IMR-90 (cell line): Measurements from ENCODE around the gene IP6K2. TPM values are rescaled to one million over a fixed set of nuclear protein-coding genes. Genes with fewer than 3 reads are reported as not detected.
A peak's percentile ranks its signal among the peaks of the same experiment; 100 is the strongest.

Experiments used
- ATAC-seq: fragments of 200-7000 bp; cut with Tn5 transposase; 2 replicates; pipeline ENCODE4 v1.9.1; 2020; ENCODE audit warnings: low read depth, mild to moderate bottlenecking, moderate library complexity
- BruUV-seq: library from RNA; stranded (reverse); fragments of 400-500 nt; replicated peaks from 2 replicates; lab custom pipeline; 2021; lab: Mats Ljungman, UMichigan
- CTCF ChIA-PET: fragments of 300-600 bp; formaldehyde crosslinking; extraction: SDS; loops from one replicate; lab custom pipeline; 2021; ENCODE audit warnings: antibody characterized with exemption; lab: Yijun Ruan, JAX
- POLR2A ChIA-PET: fragments of 300-600 bp; sonication (Branson Sonifier 250); formaldehyde crosslinking; loops from one replicate; lab custom pipeline; 2022; ENCODE audit warnings: antibody characterized with exemption; ENCODE audit not compliant: unreplicated experiment; lab: Charles Lee
- DNase-seq: peaks from one replicate; pipeline ENCODE4 v3.0.0; 2013
- H2AFZ ChIP-seq: replicated peaks from 2 replicates; pipeline ENCODE3; 2013; ENCODE audit warnings: low read length, mild to moderate bottlenecking; ENCODE audit not compliant: poor library complexity
- H2AK5ac ChIP-seq: 2 replicates; pipeline ENCODE4 v1.6.1; 2013; ENCODE audit warnings: low read depth, low read length, inconsistent platforms
- H2AK9ac ChIP-seq: replicated peaks from 2 replicates; pipeline ENCODE3; 2013; ENCODE audit warnings: mild to moderate bottlenecking, low read depth, low read length, moderate library complexity; ENCODE audit not compliant: poor library complexity
- H2BK120ac ChIP-seq: 2 replicates; pipeline ENCODE4 v1.6.1; 2013; ENCODE audit warnings: low read depth, low read length, inconsistent platforms
- H2BK15ac ChIP-seq: 3 replicates; pipeline ENCODE4 v1.6.1; 2013; ENCODE audit warnings: low read depth, low read length, inconsistent platforms
- H2BK20ac ChIP-seq: 2 replicates; pipeline ENCODE4 v1.6.1; 2013; ENCODE audit warnings: low read depth, mild to moderate bottlenecking, inconsistent platforms, low read length, moderate library complexity
- H2BK5ac ChIP-seq: 2 replicates; pipeline ENCODE4 v1.6.1; 2013; ENCODE audit warnings: mild to moderate bottlenecking, low read depth, low read length, inconsistent platforms; ENCODE audit not compliant: poor library complexity, severe bottlenecking
- H3K14ac ChIP-seq: replicated peaks from 2 replicates; pipeline ENCODE4 v1.6.1; 2013; ENCODE audit warnings: low read depth, low read length, inconsistent platforms
- H3K18ac ChIP-seq: 2 replicates; pipeline ENCODE4 v1.6.1; 2013; ENCODE audit warnings: low read depth, low read length, control low read depth
- H3K23ac ChIP-seq: 2 replicates; pipeline ENCODE4 v1.6.1; 2013; ENCODE audit warnings: low read depth, low read length, inconsistent platforms
- H3K27ac ChIP-seq: 2 replicates; pipeline ENCODE4 v1.5.1; 2013; ENCODE audit warnings: mild to moderate bottlenecking, control low read depth, low read length; ENCODE audit not compliant: insufficient read depth
- H3K27me3 ChIP-seq: 2 replicates; pipeline ENCODE4 v1.6.1; 2013; ENCODE audit warnings: low read length; ENCODE audit not compliant: control insufficient read depth, insufficient read depth
- H3K36me3 ChIP-seq: 2 replicates; pipeline ENCODE4 v1.6.1; 2013; ENCODE audit warnings: low read length, mixed read lengths; ENCODE audit not compliant: control insufficient read depth, insufficient read depth
- H3K4ac ChIP-seq: 2 replicates; pipeline ENCODE4 v1.6.1; 2013; ENCODE audit warnings: low read depth, low read length, inconsistent platforms
- H3K4me1 ChIP-seq: 2 replicates; pipeline ENCODE4 v1.6.1; 2013; ENCODE audit warnings: low read length, mixed read lengths; ENCODE audit not compliant: control insufficient read depth, insufficient read depth
- H3K4me2 ChIP-seq: 2 replicates; pipeline ENCODE4 v1.6.1; 2013; ENCODE audit warnings: low read depth, mild to moderate bottlenecking, control low read depth, low read length, moderate library complexity
- H3K4me3 ChIP-seq: 2 replicates; pipeline ENCODE4 v1.5.1; 2013; ENCODE audit warnings: low read depth, mild to moderate bottlenecking, control low read depth, low read length, moderate library complexity; ENCODE audit not compliant: insufficient read depth
- H3K56ac ChIP-seq: 2 replicates; pipeline ENCODE4 v1.6.1; 2013; ENCODE audit warnings: low read length, inconsistent platforms; ENCODE audit not compliant: insufficient read depth; ENCODE audit errors: extremely low read depth
- H3K79me1 ChIP-seq, 2 experiments: 2 replicates each; pipeline ENCODE4 v1.6.1; 2013; ENCODE audit warnings: low read length in 2 of 2, inconsistent platforms in 1 of 2, low read depth in 1 of 2
- H3K9ac ChIP-seq: 2 replicates; pipeline ENCODE4 v1.6.1; 2013; ENCODE audit warnings: low read depth, low read length, control low read depth
- H3K9me1 ChIP-seq: 2 replicates; pipeline ENCODE4 v1.6.1; 2013; ENCODE audit warnings: low read length, inconsistent platforms; ENCODE audit not compliant: insufficient read depth
- H3K9me3 ChIP-seq: 2 replicates; pipeline ENCODE4 v1.6.1; 2013; ENCODE audit warnings: low read length; ENCODE audit not compliant: control insufficient read depth, insufficient read depth
- H4K20me1 ChIP-seq: 2 replicates; pipeline ENCODE4 v1.6.1; 2013; ENCODE audit warnings: low read length, inconsistent platforms; ENCODE audit not compliant: insufficient read depth
- H4K5ac ChIP-seq: 2 replicates; pipeline ENCODE4 v1.6.1; 2013; ENCODE audit warnings: mild to moderate bottlenecking, low read depth, low read length, control low read depth
- H4K8ac ChIP-seq, 2 experiments: 2 replicates each; pipeline ENCODE4 v1.6.1; 2013; ENCODE audit warnings: low read depth in 2 of 2, low read length in 2 of 2, control low read depth in 1 of 2, inconsistent platforms in 1 of 2
- H4K91ac ChIP-seq: 2 replicates; pipeline ENCODE4 v1.6.1; 2013; ENCODE audit warnings: low read depth, low read length, inconsistent platforms; ENCODE audit not compliant: insufficient read depth
- BHLHE40 ChIP-seq: fragments of 150-350 bp; IDR thresholded peaks from 2 replicates; pipeline ENCODE4 v1.6.1; 2016; ENCODE audit warnings: mild to moderate bottlenecking, low read depth, low read length
- CEBPB ChIP-seq: IDR thresholded peaks from 2 replicates; pipeline ENCODE4 v1.6.1; 2012; ENCODE audit warnings: low read depth, low read length, improper control_type of control experiment
- CHD1 ChIP-seq: IDR thresholded peaks from 2 replicates; pipeline ENCODE4 v1.6.1; 2012; ENCODE audit warnings: low read depth, low read length, improper control_type of control experiment
- FOS ChIP-seq: fragments of 150-350 bp; IDR thresholded peaks from 2 replicates; pipeline ENCODE4 v1.6.1; 2016; ENCODE audit warnings: low read depth, low read length
- MAFK ChIP-seq: IDR thresholded peaks from 2 replicates; pipeline ENCODE4 v1.6.1; 2012; ENCODE audit warnings: low read depth, low read length, improper control_type of control experiment
- MXI1 ChIP-seq: IDR thresholded peaks from 2 replicates; pipeline ENCODE4 v1.6.1; 2012; ENCODE audit warnings: low read depth, mild to moderate bottlenecking, low read length, moderate library complexity, borderline replicate concordance
- NFE2L2 ChIP-seq: fragments of 150-350 bp; IDR thresholded peaks from 2 replicates; pipeline ENCODE4 v1.6.1; 2016; ENCODE audit warnings: low read depth, mild to moderate bottlenecking, low read length
- POLR2A ChIP-seq: IDR thresholded peaks from 2 replicates; pipeline ENCODE4 v1.6.1; 2012; ENCODE audit warnings: mild to moderate bottlenecking, low read depth, low read length
- RAD21 ChIP-seq: IDR thresholded peaks from 2 replicates; pipeline ENCODE4 v1.6.1; 2012; ENCODE audit warnings: low read length, improper control_type of control experiment
- RCOR1 ChIP-seq: IDR thresholded peaks from 2 replicates; pipeline ENCODE4 v1.6.1; 2012; ENCODE audit warnings: mild to moderate bottlenecking, low read length, improper control_type of control experiment; ENCODE audit not compliant: insufficient replicate concordance
- SMC3 ChIP-seq: fragments of 150-350 bp; IDR thresholded peaks from 2 replicates; pipeline ENCODE4 v1.6.1; 2016; ENCODE audit warnings: low read depth, mild to moderate bottlenecking, antibody characterized with exemption, low read length, moderate library complexity
- WGBS, 2 experiments: methylation state at CpG; one replicate each; pipeline versions ENCODE4 v1.1.5 to v1.1.7; 2013; ENCODE audit warnings: missing lambda C conversion rate in 2 of 2; ENCODE audit not compliant: insufficient read length in 1 of 2; ENCODE audit errors: extremely low coverage in 2 of 2; 5-methylcytosine and 5-hydroxymethylcytosine counted together
- dilution Hi-C: fragments of 300-500 bp; cut with HindIII; formaldehyde crosslinking; loops from one replicate; pipeline ENCODE4 v1.14.3; 2018; ENCODE audit warnings: low sequenced_read_pairs; ENCODE audit not compliant: unreplicated experiment
- in situ Hi-C: fragments of 300-500 bp; cut with MboI; formaldehyde crosslinking; loops from 3 replicates; pipeline ENCODE4 v1.14.3; 2019; ENCODE audit warnings: low sequenced_read_pairs, inconsistent platforms, mixed read lengths
- intact Hi-C: fragments of 100-400 bp; cut with micrococcal nuclease; formaldehyde crosslinking; loops from 2 replicates; pipeline ENCODE4 v1.10.0; 2022
- polyA plus RNA-seq, 3 experiments: library from polyadenylated mRNA; depleted of rRNA; stranded (reverse); fragments of >200 nt; gene quantifications; 2 replicates each; pipeline ENCODE4 v1.2.3, GENCODE V29; 2012; ENCODE audit warnings: low replicate concordance in 1 of 3
- total RNA-seq: library from RNA; depleted of rRNA; stranded (reverse); fragments of >200 nt; gene quantifications from 2 replicates; pipeline ENCODE4 v1.2.3, GENCODE V29; 2012
- TF ChIP-seq, protein P1 (sequence below): fragments of 150-350 bp; IDR thresholded peaks from 2 replicates; pipeline ENCODE4 v1.6.1; 2016; ENCODE audit warnings: low read depth, mild to moderate bottlenecking, low read length, moderate library complexity, borderline replicate concordance
- TF ChIP-seq, protein P2 (sequence below): fragments of 150-350 bp; IDR thresholded peaks from 2 replicates; pipeline ENCODE4 v1.6.1; 2017; ENCODE audit warnings: mild to moderate bottlenecking, antibody characterized with exemption, low read length, low read depth
- TF ChIP-seq, protein P3 (sequence below): conservative IDR thresholded peaks from 2 replicates; pipeline ENCODE4 v1.5.1; 2012; ENCODE audit warnings: mild to moderate bottlenecking, low read depth, low read length, improper control_type of control experiment

The IP6K2 gene
- total and polyA plus RNA-seq, 2 of the 4 experiments (the other 2 are of a cell fraction), result 73.7 to 169 TPM

DNA sequence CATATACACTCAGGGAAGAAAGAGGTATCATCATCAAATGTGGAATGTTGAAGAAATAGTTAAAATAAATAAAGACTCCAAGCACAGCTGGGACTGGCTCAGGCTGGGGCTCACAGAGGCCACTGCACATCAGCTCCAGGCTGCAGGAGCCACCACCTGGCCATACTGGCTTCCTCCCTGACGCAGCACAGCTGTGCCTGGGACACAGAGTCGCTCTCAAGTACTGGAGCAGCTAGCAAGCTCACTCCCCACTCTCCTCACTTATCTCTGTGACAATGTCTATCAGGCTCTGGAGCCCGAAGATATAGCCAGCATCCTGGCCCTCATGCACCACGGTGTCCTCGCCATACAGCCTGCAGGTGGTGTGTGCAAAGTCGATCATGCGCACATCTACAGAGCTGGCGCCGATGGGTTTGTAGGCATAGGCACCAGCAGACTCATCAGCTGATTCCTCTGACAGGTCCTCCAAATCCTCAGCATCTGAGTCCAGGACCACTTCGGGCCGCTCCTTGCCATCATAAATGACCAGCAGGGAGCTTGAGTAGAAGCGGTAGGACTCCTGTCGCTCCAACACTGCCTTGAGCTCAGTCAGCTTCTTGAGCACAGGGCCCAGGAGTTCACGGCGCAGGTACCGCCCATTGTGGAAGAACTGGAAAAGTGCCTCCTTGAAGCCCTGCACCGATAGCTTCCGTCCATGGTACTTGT, 28.8 kb downstream of the IP6K2 start:
- Histone ChIP-seq H3K18ac (no peak overlapping the region), H3K23ac (no peak overlapping the region), H3K36me3 (peaks cover 45% of the 10 kb centered on the region), H3K56ac (no peak overlapping the region), H4K20me1 (peaks cover 49% of the 10 kb centered on the region), H3K27me3 (no peaks in the 10 kb centered on the region), H3K9ac (no peak overlapping the region), H2BK20ac (no peak overlapping the region), H3K4me3 (no peak overlapping the region), H3K9me1 (peaks cover 37% of the 10 kb centered on the region), H4K5ac (no peak overlapping the region), H3K9me3 (no peaks in the 10 kb centered on the region), H3K4me1 (peaks cover 44% of the 10 kb centered on the region), H2AK5ac (peak overlapping the region; percentile 59; the same call in 1 of the 2 replicates), H4K8ac (0 out of 4 replicates have a peak overlapping the region, but pooled peaks of 1 of the 2 experiments have one; percentile 44), H4K91ac (no peak overlapping the region; the same call in 1 of the 2 replicates), H3K14ac (no peak overlapping the region), H2AK9ac (no peak overlapping the region), H2BK120ac (0 out of 2 replicates have a peak overlapping the region, but pooled peaks have one; percentile 26), H3K4me2 (no peak overlapping the region), H3K27ac (peak overlapping the region; percentile 58; the same call in 1 of the 2 replicates), H2AFZ (peak overlapping the region; percentile 18), H3K4ac (peak overlapping the region; percentile 33; the same call in 1 of the 2 replicates), H2BK5ac (peak overlapping the region; percentile 40), H2BK15ac (no peak overlapping the region), H3K79me1 (peaks cover 44 to 85% of the 10 kb centered on the region in 2 experiments)
- POLR2A ChIA-PET, result interaction anchor here (0.6 kb wide), 1 partner anchor 445 kb away, joined by 6 read pairs; no protein-coding TSS in a partner anchor
- in situ Hi-C loops, result no loop called here
- WGBS, 2 experiments, result 94% methylated on average over 13 of the region's 18 CpGs; no CpG with 5 or more reads in 1 of the 2 experiments
- dilution Hi-C loops, result no loop called here
- DNase-seq (peak; percentile 84), ATAC-seq (peak; percentile 44)
- BruUV-seq, result no TSS peak
- CTCF ChIA-PET, result interaction anchor here (1.1 to 1.3 kb wide), 2 partner anchors 10 to 52 kb away, joined by 3 to 5 read pairs; no protein-coding TSS in a partner anchor
- intact Hi-C loops, result loop anchor here (5.0 kb wide), 1 partner anchor 221 kb away; a partner anchor contains a TSS
- TF ChIP-seq, protein P1, sequence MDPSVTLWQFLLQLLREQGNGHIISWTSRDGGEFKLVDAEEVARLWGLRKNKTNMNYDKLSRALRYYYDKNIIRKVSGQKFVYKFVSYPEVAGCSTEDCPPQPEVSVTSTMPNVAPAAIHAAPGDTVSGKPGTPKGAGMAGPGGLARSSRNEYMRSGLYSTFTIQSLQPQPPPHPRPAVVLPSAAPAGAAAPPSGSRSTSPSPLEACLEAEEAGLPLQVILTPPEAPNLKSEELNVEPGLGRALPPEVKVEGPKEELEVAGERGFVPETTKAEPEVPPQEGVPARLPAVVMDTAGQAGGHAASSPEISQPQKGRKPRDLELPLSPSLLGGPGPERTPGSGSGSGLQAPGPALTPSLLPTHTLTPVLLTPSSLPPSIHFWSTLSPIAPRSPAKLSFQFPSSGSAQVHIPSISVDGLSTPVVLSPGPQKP, result no peak
- TF ChIP-seq SMC3 (no peak), CHD1 (no peak), MXI1 (no peak), MAFK (no peak), CEBPB (no peak), BHLHE40 (no peak), POLR2A (no peak), RCOR1 (no peak), NFE2L2 (no peak), FOS (no peak), RAD21 (no peak)
- TF ChIP-seq, protein P2, sequence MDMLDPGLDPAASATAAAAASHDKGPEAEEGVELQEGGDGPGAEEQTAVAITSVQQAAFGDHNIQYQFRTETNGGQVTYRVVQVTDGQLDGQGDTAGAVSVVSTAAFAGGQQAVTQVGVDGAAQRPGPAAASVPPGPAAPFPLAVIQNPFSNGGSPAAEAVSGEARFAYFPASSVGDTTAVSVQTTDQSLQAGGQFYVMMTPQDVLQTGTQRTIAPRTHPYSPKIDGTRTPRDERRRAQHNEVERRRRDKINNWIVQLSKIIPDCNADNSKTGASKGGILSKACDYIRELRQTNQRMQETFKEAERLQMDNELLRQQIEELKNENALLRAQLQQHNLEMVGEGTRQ, result no peak
- TF ChIP-seq, protein P3, sequence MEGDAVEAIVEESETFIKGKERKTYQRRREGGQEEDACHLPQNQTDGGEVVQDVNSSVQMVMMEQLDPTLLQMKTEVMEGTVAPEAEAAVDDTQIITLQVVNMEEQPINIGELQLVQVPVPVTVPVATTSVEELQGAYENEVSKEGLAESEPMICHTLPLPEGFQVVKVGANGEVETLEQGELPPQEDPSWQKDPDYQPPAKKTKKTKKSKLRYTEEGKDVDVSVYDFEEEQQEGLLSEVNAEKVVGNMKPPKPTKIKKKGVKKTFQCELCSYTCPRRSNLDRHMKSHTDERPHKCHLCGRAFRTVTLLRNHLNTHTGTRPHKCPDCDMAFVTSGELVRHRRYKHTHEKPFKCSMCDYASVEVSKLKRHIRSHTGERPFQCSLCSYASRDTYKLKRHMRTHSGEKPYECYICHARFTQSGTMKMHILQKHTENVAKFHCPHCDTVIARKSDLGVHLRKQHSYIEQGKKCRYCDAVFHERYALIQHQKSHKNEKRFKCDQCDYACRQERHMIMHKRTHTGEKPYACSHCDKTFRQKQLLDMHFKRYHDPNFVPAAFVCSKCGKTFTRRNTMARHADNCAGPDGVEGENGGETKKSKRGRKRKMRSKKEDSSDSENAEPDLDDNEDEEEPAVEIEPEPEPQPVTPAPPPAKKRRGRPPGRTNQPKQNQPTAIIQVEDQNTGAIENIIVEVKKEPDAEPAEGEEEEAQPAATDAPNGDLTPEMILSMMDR, result no peak
